NCI-H524 treated with DMSO at 0.1 percent for 48 hours (cell line): ENCODE data around the gene CRYBB2.
"Not testable (repeated sequence)": the region's sequence is repeated elsewhere in the genome, so short reads cannot be mapped to it uniquely, and the experiment has no call there.

ENCODE experiments used
- DNase-seq: peaks from one replicate; lab custom pipeline; 2025; lab: John Stamatoyannopoulos, UW

Gene CRYBB2

DNA sequence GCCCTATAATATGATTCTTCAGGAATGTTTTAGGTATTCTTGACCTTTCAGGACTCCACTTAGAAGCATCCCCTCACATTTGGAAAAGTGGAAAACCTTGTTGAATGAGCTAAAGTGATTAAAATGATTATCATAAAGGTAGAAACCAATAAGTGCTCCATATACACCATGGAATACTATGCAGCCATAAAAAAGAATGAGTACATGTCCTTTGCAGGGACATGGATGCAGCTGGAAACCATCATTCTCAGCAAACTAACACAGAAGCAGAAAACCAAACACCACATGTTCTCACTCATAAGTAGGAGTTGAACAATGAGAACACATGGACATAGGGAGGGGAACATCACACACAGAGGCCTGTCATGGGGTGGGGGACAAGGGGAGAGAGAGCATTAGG lies 14.3 kb downstream of the CRYBB2 start:
- DNase-seq = not testable (repeated sequence)

DNA sequence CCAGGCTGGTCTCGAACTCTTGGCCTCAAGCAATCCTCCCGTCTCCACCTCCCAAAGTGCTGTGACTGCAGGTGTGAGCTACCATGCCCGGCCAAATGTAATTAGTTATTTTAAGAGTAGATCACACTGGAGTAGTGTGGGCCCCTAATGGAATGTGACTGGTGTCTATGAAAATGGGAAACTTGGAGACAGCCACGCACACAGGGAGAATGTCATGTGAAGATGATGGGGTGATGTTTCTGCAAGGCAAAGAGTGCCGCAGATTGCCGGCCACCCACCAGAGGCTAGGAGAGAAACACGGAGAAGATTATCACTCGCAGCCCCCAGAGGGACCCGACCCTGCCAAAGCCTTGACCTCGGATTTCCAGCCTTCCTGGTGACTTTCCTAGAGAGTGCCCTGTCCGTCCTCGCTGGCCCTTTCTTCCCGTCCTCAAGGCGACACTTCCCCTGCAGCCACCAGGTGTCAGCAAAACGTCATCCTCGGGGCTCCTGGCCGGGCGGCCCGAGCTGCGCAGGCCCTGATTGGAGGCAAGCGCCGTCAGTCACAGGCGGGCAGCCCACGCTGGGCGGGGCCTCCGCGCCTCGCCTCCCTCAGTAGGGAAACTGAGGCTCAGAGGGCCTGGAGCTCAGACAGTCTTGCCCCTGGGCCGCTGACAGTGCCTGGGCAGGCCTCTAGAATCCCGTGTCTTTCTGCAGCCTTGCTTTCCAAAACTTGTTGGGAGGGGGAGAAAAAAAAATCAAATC lies 16.3 kb downstream of the CRYBB2 start:
- peak; percentile 37 for DNase-seq

DNA sequence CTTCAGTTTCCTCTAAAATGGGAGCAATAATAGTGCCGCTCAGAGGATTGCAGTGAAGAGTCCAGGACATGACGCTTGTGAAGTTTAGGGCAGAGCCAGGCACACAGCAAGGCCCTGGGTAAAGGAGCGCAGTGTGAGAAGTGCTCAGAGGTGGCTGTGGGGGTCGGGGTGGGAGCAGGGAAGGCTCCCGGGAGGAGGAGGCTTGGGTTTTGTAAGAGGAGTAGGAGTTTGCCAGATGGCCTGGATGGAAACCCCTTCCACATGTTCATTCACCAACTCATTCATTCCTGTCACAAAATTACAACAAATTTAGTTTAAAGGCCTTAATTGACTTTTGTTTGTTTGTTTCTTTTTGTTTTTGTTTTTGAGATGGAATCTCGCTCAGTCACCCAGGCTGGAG lies 17.0 kb downstream of the CRYBB2 start:
- no peak for DNase-seq

DNA sequence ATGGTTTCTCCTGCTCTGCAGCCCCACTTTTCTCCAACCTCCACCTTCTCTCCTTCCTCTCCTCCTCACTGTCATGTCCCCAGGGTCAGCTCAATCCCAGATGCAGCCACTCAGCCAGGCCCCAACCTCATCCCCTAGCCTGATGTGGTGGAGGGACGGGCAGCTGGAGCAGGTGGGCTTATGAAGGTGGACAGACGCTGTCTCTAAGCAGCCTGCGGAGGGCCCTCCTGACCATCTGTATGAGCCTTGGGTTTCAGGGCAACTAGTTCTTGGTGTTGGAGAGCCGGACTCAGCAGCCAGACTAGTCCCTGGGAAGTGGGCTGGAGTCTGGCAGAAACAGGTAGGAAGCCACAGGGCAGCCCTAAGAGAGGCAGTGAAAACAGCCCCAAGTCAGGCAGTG lies 18.1 kb downstream of the CRYBB2 start:
- no peak for DNase-seq

DNA sequence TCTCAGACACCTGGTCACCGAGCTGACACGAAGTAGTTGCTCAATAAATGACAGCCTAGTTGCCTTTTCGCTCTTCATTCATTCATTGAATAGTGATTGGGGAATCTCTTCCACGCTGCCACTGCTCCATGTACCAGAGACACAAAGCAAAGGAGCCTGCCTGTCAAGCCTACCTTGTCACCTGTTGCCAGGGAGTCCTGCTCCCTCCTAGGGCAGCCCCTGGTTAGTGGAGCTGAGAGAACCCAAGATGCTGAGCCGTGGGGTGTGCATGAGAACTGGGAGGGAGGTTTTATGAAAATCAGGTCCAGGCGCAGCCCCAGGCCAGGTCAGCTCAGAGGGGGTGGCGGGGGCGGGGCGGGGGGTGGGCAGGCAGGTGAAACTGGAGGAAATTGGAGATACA lies 18.6 kb downstream of the CRYBB2 start:
- not testable (repeated sequence) for DNase-seq

DNA sequence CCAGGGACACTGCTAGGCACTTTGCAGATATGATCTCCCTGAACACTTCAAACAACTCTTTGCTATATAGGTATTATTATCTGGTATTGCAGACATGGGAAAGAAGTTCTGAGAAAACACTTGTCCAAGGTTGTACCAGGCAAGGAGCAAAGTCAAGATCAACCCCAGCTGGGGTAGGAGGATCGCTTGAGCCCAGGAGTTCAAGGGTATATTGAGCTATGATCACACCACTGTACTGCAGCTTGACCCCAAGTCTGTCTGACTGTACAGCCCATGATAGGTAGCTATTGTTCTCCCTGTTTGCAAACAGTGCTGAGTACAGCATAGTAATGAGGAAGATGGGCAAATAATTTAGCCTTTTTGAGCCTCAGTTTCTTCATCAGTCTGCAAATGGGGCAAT lies 35.7 kb downstream of the CRYBB2 start:
- not testable (repeated sequence) for DNase-seq

DNA sequence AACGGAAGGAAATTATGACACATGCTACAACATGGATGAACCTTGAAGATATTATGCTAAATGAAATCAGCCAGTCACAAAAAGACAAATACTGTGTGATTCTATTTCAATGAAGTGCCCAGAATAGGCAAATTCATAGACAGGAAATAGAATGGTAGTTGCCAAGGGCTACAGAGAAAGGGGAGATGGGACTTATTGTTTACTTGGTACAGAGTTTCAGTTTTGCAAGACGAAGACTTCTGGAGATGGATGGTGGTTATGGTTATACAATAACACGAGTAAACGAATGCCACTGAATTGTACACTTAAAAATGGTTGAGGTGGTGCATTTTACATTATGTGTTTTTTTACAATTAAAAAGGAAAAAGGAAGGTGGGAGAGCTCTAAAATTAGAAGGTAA lies 48.1 kb downstream of the CRYBB2 start:
- DNase-seq = not testable (repeated sequence)

DNA sequence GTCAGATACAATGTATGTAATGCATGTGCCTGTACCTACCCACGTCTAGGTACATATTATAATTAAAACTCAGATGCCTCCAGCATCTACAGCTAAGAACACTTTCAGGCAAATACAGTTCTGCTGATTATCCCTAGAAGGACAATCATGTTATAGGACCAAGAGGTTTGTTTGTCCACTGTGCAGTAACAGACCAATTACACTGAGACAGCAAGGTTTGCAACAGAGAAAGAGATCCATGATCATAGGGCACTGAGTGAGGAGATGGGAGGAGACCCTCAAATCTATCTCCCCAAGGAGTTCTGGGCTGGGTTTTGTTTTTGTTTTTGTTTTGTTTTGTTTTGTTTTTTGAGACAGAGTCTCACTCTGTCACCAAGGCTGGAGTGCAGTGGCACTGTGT lies 49.5 kb downstream of the CRYBB2 start:
- not testable (repeated sequence) for DNase-seq

DNA sequence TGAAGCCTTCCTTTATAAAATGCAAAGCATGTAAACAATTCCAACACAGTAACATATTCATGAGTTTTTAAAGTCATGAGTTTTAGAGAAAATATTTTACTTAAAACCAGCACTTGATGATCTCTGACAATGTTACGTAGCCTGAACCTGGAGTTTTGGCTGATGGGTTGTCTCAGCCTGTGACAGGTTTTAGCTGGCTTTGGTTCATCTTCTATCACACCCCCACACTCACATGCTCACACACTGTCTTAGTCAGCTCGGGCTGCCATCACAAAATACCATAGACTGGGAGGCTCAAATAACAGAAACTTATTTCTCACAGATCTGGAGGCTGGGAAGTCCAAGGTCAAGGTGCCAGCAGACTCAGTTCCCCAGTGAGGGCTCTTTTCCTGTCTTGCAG lies 50.6 kb downstream of the CRYBB2 start:
- not testable (repeated sequence) for DNase-seq

DNA sequence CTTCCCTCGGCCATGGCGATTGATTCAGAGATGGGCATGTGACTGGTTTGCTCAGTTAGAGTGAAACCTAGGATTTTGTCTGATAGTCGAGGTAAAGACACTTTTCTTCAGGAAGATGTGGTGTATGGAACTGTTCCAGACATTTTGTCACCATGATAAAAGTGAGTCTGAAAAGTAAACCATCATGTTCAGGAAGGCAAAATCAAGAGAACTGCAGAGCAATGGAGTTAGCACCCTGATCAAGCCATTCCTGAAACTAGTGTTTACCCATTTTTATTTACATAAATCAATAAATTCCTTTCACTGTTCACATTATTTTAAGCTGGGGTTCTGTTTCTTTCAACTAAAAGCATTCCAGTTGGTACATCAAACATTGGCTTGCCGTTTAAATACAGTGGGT lies 53.8 kb downstream of the CRYBB2 start:
- DNase-seq = not testable (repeated sequence)

DNA sequence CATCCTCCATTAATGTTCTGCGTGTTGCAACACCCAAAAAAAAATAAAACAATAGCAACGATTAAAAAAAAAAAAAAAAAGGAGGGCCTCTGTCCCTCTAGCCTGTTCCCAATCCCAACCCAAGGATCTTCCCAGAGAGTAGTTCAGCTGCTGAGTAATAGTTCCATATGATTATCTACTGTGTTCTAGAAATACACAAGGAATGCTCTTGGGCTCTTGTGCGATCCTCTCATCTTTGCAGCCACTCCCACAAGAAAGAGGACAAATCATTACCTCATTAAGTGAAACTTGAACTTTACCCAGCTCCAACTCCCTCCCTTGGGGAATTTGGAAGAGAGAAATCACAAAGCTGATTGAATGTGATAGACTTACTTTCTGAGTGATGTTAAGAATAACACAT lies 54.5 kb downstream of the CRYBB2 start:
- not testable (repeated sequence) for DNase-seq

DNA sequence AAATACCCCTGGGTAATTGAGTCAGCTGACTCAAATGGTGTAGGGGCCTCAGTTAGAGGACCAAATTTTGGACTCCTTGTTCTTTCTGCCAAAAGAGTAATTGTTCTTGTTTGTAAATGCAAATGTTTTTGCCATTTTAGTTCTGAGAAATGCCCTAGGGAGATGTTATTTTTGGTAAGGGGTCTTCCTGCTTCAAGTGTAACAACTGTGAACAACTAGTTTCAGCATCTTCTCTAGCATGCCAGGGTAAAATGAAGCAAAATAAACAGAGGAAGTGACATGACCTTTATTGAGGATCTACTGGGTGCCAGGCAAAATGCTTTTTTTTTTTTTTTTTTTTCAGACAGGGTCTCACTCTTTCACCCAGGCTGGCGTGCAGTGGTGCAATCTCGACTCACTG lies 60.7 kb downstream of the CRYBB2 start:
- DNase-seq = not testable (repeated sequence)
